ENCODE results near the gene BCL11A.

GRCh38 chr2:60559880-60560279 lies 6.4 kb upstream of the BCL11A start:
- TF ChIP-seq YY1 (IDR thresholded peaks at IDR 0.05; ENCODE audit: insufficient read depth, insufficient read length) (no peak), ZNF274 (IDR thresholded peaks at IDR 0.05; ENCODE audit: low read depth, low read length) (no peak), SUZ12 (IDR thresholded peaks at IDR 0.05; ENCODE audit: extremely low read depth, insufficient read depth, insufficient read length) (no peak)
